Tibial nerve (tissue), 4 donors: Measurements from ENCODE around the gene ITGA5.

Experiments
- EP300 ChIP-seq, 2 donors: sonication (generic); formaldehyde crosslinking; IDR thresholded peaks; one replicate each; pipeline ENCODE4 v1.6.1; 2017; ENCODE audit warnings: antibody characterized with exemption in 2 of 2, mild to moderate bottlenecking in 1 of 2
- TF ChIP-seq, protein P1 (sequence below), 5 experiments: fragments of 200-600 bp in 3 of 5; fragments of 450-650 bp in 2 of 5; sonication (generic) in 3 of 5; IDR thresholded peaks; one replicate each; pipeline ENCODE4 v1.5.1; 2016 to 2019; ENCODE audit warnings: antibody characterized with exemption in 5 of 5, mild to moderate bottlenecking in 3 of 5, moderate library complexity in 2 of 5

DNA sequence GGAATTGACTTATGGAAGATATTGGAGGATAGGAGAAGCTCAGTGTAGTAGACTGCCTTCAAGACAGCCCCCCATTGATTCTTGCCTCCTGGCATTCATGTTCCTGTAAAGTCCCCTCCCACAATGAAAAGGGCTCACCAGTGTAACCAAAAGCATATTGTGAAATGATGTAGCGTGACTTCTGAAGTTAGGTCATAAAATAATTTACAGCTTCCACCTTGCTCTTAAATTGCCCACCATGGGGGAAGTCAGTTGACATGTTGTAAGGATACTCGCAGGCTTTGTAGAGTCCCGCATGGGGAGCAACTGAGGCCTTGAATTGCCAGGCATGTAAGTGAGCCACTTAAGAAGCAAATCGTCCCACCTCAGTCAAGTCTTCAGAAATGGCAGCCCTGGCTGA is 29.3 kb upstream of the ITGA5 start:
- no peak for TF ChIP-seq EP300 (IDR thresholded peaks at IDR 0.05)
- TF ChIP-seq, protein P1, sequence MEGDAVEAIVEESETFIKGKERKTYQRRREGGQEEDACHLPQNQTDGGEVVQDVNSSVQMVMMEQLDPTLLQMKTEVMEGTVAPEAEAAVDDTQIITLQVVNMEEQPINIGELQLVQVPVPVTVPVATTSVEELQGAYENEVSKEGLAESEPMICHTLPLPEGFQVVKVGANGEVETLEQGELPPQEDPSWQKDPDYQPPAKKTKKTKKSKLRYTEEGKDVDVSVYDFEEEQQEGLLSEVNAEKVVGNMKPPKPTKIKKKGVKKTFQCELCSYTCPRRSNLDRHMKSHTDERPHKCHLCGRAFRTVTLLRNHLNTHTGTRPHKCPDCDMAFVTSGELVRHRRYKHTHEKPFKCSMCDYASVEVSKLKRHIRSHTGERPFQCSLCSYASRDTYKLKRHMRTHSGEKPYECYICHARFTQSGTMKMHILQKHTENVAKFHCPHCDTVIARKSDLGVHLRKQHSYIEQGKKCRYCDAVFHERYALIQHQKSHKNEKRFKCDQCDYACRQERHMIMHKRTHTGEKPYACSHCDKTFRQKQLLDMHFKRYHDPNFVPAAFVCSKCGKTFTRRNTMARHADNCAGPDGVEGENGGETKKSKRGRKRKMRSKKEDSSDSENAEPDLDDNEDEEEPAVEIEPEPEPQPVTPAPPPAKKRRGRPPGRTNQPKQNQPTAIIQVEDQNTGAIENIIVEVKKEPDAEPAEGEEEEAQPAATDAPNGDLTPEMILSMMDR (IDR thresholded peaks at IDR 0.05) = no peak
